ENCODE results near the gene GJA3. TPM values are rescaled to one million over a fixed set of nuclear protein-coding genes. Genes with fewer than 3 reads are reported as not detected.
A peak's percentile ranks its signal among the peaks of the same experiment; 100 is the strongest.

Gene GJA3
- total and polyA plus RNA-seq, 2 donors (not counting 1 experiment from before 2014, with no cell fraction given), result 0.33 to 0.44 TPM

GRCh38 chr13:20170921-20171320 lies 10.1 kb upstream of the GJA3 start:
- TF ChIP-seq CTCF (conservative IDR thresholded peaks at IDR 0.05 in 1 of 2, IDR thresholded peaks at IDR 0.05 in 1 of 2; ENCODE audit: low read depth in 1 of 2, low read length in 2 of 2) (no peak), EZH2 (IDR thresholded peaks at IDR 0.05; ENCODE audit: low read length, missing control alignments) (no peak)
- peaks cover 8% of the 10 kb centered on the region for H3K27me3 ChIP-seq (ENCODE audit: control insufficient read depth, insufficient read depth, low read length)
- no peaks in the 10 kb centered on the region for H3K36me3 ChIP-seq (ENCODE audit: control insufficient read depth, insufficient read depth, low read length)

GRCh38 chr13:20168396-20168795 lies 7.5 kb upstream of the GJA3 start:
- no peak overlapping the region for H3K4me2 ChIP-seq (ENCODE audit: extremely low read depth, insufficient read depth, low read length)
- DNase-seq (ENCODE audit: low read depth in 2 of 2), result no peak
- no peak overlapping the region for H2AFZ ChIP-seq (ENCODE audit: low read length)
- no peak overlapping the region for H3K4me3 ChIP-seq (replicated peaks in 1 of 4; ENCODE audit: control extremely low read depth in 1 of 4, insufficient read depth in 1 of 4, low read depth in 3 of 4, low read length in 4 of 4)
- H3K79me2 ChIP-seq (ENCODE audit: control insufficient read depth, insufficient read depth, low read length), result no peaks in the 10 kb centered on the region
- TF ChIP-seq CTCF (conservative IDR thresholded peaks at IDR 0.05 in 1 of 2, IDR thresholded peaks at IDR 0.05 in 1 of 2; ENCODE audit: low read depth in 1 of 2, low read length in 2 of 2), result no peak
- H3K27ac ChIP-seq (ENCODE audit: insufficient read depth, low read length), result no peak overlapping the region
- H3K36me3 ChIP-seq (ENCODE audit: control insufficient read depth, insufficient read depth, low read length), result no peaks in the 10 kb centered on the region
- H3K4me1 ChIP-seq (ENCODE audit: control insufficient read depth, extremely low read depth, insufficient read depth, low read length), result no peaks in the 10 kb centered on the region
- H3K9ac ChIP-seq (ENCODE audit: insufficient read depth, low read length), result no peak overlapping the region
- H4K20me1 ChIP-seq (ENCODE audit: control insufficient read depth, extremely low read depth, insufficient read depth, low read length), result no peaks in the 10 kb centered on the region
- H3K27me3 ChIP-seq (ENCODE audit: control insufficient read depth, insufficient read depth, low read length), result peaks cover 8% of the 10 kb centered on the region
- no peaks in the 10 kb centered on the region for H3K9me3 ChIP-seq (ENCODE audit: control insufficient read depth, insufficient read depth, low read depth, low read length)

More at GRCh38 chr13:20170921-20171320, 10.1 kb upstream of the GJA3 start:
- Histone ChIP-seq H3K27ac (ENCODE audit: insufficient read depth, low read length) (no peak overlapping the region), H3K9ac (ENCODE audit: insufficient read depth, low read length) (no peak overlapping the region), H3K79me2 (ENCODE audit: control insufficient read depth, insufficient read depth, low read length) (no peaks in the 10 kb centered on the region), H3K4me2 (ENCODE audit: extremely low read depth, insufficient read depth, low read length) (no peak overlapping the region), H3K4me3 (replicated peaks in 1 of 4; ENCODE audit: control extremely low read depth in 1 of 4, insufficient read depth in 1 of 4, low read depth in 3 of 4, low read length in 4 of 4) (no peak overlapping the region), H4K20me1 (ENCODE audit: control insufficient read depth, extremely low read depth, insufficient read depth, low read length) (no peaks in the 10 kb centered on the region), H3K4me1 (ENCODE audit: control insufficient read depth, extremely low read depth, insufficient read depth, low read length) (peaks cover 8% of the 10 kb centered on the region), H2AFZ (ENCODE audit: low read length) (no peak overlapping the region), H3K9me3 (ENCODE audit: control insufficient read depth, insufficient read depth, low read depth, low read length) (no peaks in the 10 kb centered on the region)
- DNase-seq (ENCODE audit: low read depth in 2 of 2), result no peak

GRCh38 chr13:20165417-20166257 lies 4.8 kb upstream of the GJA3 start:
- Histone ChIP-seq H3K36me3 (ENCODE audit: control insufficient read depth, insufficient read depth, low read length) (no peaks in the 10 kb centered on the region), H3K4me1 (ENCODE audit: control insufficient read depth, extremely low read depth, insufficient read depth, low read length) (no peaks in the 10 kb centered on the region), H3K27me3 (ENCODE audit: control insufficient read depth, insufficient read depth, low read length) (peaks cover 10% of the 10 kb centered on the region), H3K4me2 (ENCODE audit: extremely low read depth, insufficient read depth, low read length) (no peak overlapping the region), H3K9ac (ENCODE audit: insufficient read depth, low read length) (no peak overlapping the region), H3K27ac (ENCODE audit: insufficient read depth, low read length) (no peak overlapping the region), H3K9me3 (ENCODE audit: control insufficient read depth, insufficient read depth, low read depth, low read length) (no peaks in the 10 kb centered on the region), H2AFZ (ENCODE audit: low read length) (no peak overlapping the region), H3K4me3 (replicated peaks in 1 of 4; ENCODE audit: control extremely low read depth in 1 of 4, insufficient read depth in 1 of 4, low read depth in 3 of 4, low read length in 4 of 4) (no peak overlapping the region), H3K79me2 (ENCODE audit: control insufficient read depth, insufficient read depth, low read length) (no peaks in the 10 kb centered on the region), H4K20me1 (ENCODE audit: control insufficient read depth, extremely low read depth, insufficient read depth, low read length) (no peaks in the 10 kb centered on the region)
- TF ChIP-seq CTCF (conservative IDR thresholded peaks at IDR 0.05 in 1 of 2, IDR thresholded peaks at IDR 0.05 in 1 of 2; ENCODE audit: low read depth in 1 of 2, low read length in 2 of 2), result no peak
- no peak for TF ChIP-seq EZH2 (IDR thresholded peaks at IDR 0.05; ENCODE audit: low read length, missing control alignments)
- DNase-seq (ENCODE audit: low read depth in 2 of 2), result peak in 1 of 2 donors; percentile 85
